ENCODE results near the gene HSD17B7.

DNA sequence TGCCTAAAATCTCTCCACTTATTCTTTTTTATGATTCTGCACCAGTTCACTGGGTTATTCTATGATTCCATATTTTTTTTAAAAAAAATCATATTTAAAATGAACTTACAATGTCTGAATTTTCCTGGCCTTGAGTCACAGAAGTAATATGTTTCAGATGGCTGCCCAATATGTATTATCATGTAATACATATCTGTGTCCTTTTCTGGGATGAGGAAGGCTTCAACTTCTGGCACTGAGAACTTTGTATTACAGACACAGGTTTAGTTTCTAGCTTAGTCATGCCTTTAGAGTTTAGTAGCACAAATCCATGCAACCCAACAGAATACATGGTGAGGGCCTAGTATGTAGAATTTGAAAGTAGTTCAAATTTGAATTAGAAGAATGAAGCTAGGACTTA is 7.8 kb upstream of the HSD17B7 start:
- TF ChIP-seq, protein P1, sequence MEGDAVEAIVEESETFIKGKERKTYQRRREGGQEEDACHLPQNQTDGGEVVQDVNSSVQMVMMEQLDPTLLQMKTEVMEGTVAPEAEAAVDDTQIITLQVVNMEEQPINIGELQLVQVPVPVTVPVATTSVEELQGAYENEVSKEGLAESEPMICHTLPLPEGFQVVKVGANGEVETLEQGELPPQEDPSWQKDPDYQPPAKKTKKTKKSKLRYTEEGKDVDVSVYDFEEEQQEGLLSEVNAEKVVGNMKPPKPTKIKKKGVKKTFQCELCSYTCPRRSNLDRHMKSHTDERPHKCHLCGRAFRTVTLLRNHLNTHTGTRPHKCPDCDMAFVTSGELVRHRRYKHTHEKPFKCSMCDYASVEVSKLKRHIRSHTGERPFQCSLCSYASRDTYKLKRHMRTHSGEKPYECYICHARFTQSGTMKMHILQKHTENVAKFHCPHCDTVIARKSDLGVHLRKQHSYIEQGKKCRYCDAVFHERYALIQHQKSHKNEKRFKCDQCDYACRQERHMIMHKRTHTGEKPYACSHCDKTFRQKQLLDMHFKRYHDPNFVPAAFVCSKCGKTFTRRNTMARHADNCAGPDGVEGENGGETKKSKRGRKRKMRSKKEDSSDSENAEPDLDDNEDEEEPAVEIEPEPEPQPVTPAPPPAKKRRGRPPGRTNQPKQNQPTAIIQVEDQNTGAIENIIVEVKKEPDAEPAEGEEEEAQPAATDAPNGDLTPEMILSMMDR (IDR thresholded peaks at IDR 0.05 in 2 of 3, conservative IDR thresholded peaks at IDR 0.05 in 1 of 3; ENCODE audit: control insufficient read depth in 2 of 3, extremely low read depth in 1 of 3, insufficient read depth in 1 of 3, low read depth in 3 of 3, low read length in 3 of 3) = no peak
- TF ChIP-seq RCOR1 (conservative IDR thresholded peaks at IDR 0.05; ENCODE audit: low read depth, low read length) = no peak
- TF ChIP-seq ATF7 (IDR thresholded peaks at IDR 0.05; ENCODE audit: low read depth) = no peak
- TF ChIP-seq SIN3A (IDR thresholded peaks at IDR 0.05; ENCODE audit: low read depth, low read length) = no peak
- TF ChIP-seq GABPA (IDR thresholded peaks at IDR 0.05; ENCODE audit: low read depth) = no peak
- no peak for TF ChIP-seq POLR2A (IDR thresholded peaks at IDR 0.05; ENCODE audit: low read depth, low read length)
- TF ChIP-seq GATAD2B (conservative IDR thresholded peaks at IDR 0.05; ENCODE audit: low read depth) = no peak

Data from GM12878 (cell line).